Sciatic nerve (tissue), 2 donors: ENCODE measurements around the gene AP3M1. TPM values are rescaled to one million over a fixed set of nuclear protein-coding genes. Genes with fewer than 3 reads are reported as not detected.

Experiments used
- ATAC-seq: fragments of 200-7000 bp; cut with Tn5 transposase; one replicate; pipeline ENCODE4 v1.9.1; 2020; ENCODE audit warnings: mild to moderate bottlenecking, moderate library complexity
- DNase-seq: peaks from one replicate; pipeline ENCODE4 v3.0.0-alpha.2; 2020; ENCODE audit warnings: low spot score
- intact Hi-C: fragments of 100-400 bp; cut with DNase I; formaldehyde crosslinking; loops from one replicate; pipeline ENCODE4 v1.14.2; 2022
- total RNA-seq: library from RNA; stranded (reverse); fragmentation: NEBNext Ultra II Directional; extraction: Animal tissue kit (Norgen Biotek cat#: 25700); gene quantifications from one replicate; pipeline ENCODE4 v1.2.1, GENCODE V29; 2021
- donor health status: DM: no; HTN: no; CAD: no.
- donor health status: DM: no; HTN: no; CAD: no.

AP3M1 gene
- total RNA-seq, 1 donor from 2014 or later: 27.2 TPM

DNA sequence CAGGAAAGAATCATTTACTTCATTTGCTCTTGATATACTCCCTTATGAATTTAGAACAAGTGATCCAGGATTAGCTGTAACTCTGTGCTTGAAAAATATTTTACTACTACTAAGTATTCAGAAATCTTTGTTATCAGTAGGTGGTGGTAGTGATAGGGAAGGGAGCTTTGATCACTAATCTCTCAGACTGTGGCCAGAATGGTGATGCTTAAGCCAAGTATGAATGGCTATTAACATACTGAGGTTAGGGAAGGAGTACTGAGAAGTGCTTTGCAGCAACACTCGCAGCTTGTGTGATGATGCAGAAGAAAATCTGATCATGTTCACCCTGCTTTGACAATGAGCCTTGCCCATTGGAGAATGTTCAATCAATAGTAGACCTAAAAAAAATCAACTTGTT is 29.3 kb downstream of the AP3M1 start:
- DNase-seq (no peak), ATAC-seq (peak; percentile 14)
- intact Hi-C loops: no loop called here

DNA sequence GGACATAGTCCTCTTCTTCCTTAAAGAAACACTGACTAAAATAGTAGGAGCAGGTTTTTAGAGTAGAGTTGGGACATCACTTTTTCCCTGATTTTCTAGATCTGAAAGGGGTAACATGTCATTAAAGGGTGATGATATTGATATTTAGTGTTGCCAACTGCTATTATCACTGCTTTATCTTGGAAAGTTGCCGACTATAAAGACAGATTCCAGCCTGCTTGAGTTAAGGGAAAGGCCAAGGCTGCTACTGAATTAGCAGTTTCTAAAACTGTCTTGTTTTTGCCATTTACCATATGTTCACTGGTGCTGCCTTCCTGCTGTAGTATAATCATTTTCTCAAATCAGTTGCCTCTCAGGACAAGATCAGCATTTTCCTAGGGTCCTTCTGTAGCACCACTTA is 29.7 kb downstream of the AP3M1 start:
- DNase-seq: no peak
- peak; percentile 22 for ATAC-seq
- intact Hi-C loops: no loop called here

DNA sequence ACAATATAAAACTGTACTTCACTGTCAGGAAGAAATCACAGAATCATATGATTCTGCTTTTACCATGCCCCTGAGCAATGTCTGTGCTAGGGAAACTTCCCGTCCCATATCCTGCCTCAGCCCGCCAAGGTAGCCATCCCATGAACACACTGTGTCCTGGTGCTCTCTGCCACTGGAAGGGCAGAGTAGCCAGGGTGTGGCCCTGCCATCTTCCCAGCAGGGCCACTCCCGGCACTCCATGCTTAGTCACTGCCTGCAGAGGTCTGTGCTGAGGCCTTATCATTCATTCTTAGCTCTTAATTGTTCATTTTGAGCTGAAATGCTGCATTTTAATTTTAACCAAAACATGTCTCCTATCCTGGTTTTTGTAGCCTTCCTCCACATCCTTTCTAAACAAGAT is 31.8 kb downstream of the AP3M1 start:
- DNase-seq: no peak
- peak; percentile 21 for ATAC-seq
- intact Hi-C loops: no loop called here

DNA sequence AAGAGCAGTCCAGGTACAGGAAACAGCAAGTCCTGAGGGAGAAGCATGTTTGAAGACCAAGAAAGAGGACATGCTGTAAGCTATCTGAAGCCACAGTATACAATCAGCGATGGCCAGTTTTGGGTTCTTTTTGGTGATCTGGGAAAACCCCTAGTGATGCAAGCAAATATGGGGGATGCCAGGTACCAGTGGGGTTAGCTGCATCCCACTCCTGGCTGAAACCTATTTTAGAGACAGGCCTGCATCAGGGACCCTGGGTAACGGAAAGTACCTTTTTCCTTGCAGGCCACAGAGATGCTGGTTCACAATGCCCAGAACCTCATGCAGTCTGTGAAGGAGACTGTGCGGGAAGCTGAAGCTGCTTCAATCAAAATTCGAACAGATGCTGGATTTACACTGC is 32.9 kb downstream of the AP3M1 start:
- intact Hi-C loops: no loop called here
- no peak for ATAC-seq
- DNase-seq: no peak

DNA sequence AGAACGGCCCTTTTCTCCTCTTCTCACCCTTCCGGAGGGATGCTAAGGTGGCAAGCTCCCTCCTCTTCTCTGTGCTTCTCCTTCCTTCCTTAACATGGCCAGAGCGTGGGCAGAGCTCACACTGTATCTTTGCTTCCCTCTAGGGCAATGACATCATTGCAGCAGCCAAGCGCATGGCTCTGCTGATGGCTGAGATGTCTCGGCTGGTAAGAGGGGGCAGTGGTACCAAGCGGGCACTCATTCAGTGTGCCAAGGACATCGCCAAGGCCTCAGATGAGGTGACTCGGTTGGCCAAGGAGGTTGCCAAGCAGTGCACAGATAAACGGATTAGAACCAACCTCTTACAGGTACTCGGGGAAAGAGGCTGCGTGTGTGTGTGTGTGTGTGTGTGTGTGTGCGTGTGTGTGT is 36.6 kb downstream of the AP3M1 start:
- ATAC-seq: peak; percentile 60
- intact Hi-C loops: no loop called here
- no peak for DNase-seq

DNA sequence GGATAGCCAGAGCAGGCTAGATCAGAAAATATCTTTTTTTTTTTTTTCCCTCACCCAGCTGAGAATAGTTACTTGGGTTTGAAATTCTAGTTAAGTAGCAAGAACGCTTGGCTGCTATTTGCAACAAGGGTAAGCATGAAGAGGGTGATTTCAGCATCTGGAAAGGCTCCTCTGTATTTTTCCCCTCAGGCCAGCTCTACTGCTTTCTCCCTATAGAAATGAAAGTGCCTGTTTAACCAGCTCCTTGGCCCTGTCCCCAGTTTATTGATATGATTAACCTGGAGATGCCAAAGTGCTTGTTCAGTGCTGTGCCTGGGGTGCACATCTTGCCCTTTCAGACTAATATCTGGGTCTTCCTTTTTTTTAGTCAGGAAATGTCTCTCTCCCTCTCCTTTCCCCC is 37.1 kb downstream of the AP3M1 start:
- no peak for DNase-seq

DNA sequence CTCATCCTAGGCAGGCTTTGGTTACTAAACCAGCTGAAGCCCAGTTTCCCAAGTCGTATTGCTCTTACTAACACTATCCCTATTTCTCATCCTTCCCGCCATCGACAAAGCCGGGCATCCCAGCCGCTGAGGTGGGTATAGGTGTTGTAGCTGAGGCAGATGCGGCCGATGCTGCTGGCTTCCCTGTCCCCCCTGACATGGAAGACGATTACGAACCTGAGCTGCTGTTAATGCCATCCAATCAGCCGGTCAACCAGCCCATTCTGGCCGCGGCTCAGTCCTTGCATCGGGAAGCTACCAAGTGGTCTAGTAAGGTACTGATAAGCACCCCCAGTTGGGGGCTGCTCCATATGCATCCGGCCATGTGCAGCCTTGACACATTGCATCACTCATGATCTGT is 38.8 kb downstream of the AP3M1 start:
- intact Hi-C loops: no loop called here
- no peak for DNase-seq
- no peak for ATAC-seq

More for the DNA sequence above, 37.1 kb downstream of the AP3M1 start:
- ATAC-seq: peak; percentile 26
- intact Hi-C loops: no loop called here

DNA sequence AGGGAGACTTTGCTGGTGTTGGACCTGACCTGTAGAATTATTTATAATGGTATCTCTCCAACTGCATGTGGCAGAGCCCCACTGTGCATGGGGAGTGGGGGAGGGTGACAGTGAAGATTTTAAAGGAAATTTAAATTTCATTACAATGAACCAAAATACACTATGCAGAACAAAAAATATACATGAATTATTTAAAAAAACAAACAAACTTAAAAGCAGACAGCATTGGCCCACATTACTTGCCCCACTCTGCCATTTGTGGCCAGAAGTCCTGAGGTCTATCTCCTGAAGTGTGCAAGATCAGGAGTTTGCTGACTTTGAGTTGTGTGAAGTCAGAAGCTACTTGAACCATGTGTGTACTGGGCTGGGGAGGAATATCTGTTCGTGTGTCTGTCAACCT is 40.5 kb downstream of the AP3M1 start:
- ATAC-seq (no peak), DNase-seq (no peak)
- intact Hi-C loops: no loop called here

DNA sequence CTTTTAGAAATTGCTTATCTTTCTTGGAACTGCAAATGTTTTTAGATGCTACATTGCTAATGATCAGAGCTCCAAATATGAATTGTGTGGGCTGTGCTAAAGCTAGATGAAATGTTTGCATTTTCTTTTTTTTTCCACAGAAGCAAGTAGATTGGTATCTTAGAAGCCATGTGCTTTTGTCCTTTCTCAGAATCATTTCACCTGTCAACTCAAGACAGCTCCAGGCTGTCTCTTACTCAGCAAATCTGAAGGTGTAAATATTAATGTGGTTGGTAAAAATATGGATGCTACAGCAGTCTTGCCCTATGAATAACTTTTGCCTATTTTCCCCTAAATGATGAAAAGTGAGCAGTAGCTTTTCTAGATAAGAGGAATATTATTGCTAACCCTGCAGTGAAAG is 41.2 kb downstream of the AP3M1 start:
- intact Hi-C loops: no loop called here
- ATAC-seq: no peak
- no peak for DNase-seq

DNA sequence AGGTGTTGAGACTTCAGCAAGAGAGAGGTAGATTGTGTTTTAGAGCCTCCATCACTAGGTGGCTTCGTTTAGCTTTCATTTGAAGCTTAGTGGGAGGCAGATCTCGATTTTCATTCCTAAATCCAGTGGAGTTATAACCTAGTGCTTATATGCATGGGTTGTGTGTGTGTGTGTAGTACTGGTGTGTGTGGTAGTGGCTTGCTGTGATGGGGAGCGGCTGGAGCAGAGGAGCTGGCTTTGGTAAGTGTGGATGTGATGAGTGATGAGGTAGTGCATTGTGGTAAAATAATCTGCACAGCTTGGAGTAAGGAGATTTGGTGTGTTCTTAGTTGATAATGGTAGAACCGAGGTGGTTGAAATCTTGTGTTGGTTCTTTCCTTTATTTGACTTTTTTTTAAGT is 43.2 kb downstream of the AP3M1 start:
- intact Hi-C loops: no loop called here
- no peak for DNase-seq
- ATAC-seq: no peak

DNA sequence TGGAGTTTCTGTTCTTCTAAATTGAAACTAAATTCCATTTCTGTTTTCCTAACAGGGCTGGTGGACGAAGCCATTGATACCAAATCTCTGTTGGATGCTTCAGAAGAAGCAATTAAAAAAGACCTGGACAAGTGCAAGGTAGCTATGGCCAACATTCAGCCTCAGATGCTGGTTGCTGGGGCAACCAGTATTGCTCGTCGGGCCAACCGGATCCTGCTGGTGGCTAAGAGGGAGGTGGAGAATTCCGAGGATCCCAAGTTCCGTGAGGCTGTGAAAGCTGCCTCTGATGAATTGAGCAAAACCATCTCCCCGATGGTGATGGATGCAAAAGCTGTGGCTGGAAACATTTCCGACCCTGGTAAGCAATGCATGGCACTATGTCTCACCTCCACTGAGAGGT is 45.6 kb downstream of the AP3M1 start:
- intact Hi-C loops: no loop called here
- DNase-seq (no peak), ATAC-seq (no peak)

DNA sequence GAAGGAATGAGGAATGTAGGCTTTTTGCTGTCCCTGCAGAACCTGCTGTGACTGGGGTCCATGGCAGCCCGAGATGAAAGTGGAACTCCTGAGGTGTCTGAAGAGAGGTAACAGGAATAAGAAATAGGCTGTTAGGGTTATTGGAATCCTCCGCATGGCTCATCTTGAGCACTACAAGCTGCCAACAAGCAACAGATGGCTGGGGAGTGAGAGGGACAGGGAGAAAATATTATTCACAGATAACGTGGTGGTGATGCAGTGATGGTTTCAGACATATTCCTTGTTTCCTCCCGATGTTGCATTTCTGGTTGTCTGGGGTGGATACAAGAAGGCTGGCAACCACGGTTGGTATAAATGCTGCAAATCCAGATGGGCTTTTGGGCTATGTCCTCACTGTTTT is 46.1 kb downstream of the AP3M1 start:
- DNase-seq (no peak), ATAC-seq (no peak)
- intact Hi-C loops: no loop called here

DNA sequence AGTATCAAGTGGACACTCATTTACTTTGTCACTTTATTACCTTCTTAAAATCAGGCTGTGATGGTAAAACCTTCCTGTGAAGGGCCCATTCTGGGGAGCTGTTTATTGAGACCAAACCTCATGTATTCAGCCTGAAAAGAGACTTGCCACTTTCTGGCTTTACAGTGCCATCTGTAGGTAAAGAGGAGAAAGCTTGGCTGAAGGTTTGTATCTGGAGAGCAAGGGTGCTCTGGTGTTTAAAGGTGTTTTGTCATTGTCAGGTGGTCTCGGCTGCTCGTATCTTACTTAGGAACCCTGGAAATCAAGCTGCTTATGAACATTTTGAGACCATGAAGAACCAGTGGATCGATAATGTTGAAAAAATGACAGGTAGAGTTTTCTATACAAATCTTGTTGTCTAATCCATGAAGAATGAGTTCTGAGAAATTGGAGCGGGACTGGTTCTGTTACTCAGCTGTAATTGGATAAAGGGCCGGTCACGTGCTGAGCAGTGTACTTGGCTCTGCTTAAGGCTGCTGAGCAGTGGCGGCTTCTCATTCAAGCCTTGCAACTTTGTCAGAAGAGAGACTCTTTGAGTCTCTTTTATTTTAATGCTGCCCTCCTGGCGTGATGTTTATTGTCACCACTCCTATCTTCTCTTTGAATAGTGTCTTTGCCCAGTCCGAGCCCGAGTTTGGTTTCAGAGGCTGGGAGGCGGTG is 46.9 kb downstream of the AP3M1 start:
- DNase-seq: no peak
- intact Hi-C loops: no loop called here
- ATAC-seq: no peak

DNA sequence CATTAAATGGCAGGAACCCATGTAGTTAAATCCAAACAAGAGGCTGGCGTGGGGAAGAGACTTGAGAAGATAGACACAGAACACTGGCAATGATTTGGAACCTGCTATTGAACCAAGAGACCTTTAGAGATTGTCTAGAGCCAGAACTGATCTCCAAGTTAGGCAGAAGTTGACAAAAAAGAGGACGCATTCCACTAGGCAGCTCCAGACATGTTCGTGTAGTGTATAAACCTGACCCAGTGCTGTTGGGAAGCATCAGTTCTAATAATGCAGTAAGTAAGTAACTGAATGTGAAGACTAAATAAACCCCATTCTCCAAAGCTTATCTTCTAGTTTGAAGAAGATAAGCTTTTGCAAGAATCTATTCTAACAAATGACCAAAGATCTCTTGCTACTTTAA is 50.8 kb downstream of the AP3M1 start:
- intact Hi-C loops: no loop called here
- DNase-seq (no peak), ATAC-seq (no peak)

DNA sequence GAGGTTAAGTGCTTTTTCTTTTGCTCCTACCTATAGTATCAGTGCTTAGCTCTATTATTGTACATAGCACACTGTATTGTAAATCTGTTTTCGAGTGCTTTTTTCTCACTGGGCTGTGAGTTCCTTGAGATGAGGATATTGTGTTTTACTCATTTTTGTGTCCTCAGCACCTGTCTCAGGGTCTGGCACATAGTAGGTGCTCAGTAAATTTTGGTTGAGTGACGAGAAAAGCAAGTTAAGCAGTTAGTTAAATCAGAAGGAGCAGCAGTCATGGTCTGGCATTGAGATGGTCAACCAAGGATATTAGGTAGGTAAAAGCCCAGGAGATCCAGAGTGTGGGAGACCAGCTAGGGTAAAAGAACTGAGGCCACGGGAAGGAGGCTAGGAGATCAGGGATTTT is 51.2 kb downstream of the AP3M1 start:
- intact Hi-C loops: no loop called here
- no peak for DNase-seq
- no peak for ATAC-seq

DNA sequence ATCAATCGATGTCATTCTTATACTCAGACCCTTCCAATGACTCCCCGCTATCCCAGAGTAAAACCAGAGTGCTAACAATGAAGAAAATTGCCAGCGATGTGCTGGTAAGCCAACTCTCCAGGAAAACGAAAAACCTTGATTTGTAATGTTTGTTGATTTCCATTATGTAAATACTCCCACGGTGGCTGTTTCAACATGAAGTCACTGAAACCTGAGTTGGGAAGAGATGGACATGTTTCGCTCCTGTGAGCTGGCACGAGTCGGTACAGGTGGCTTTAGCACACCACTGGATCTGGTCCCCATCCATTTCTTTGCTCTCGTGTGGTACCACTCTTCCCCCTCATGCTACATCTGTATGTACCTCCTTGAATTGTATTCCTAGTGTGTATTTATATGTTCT is 52.9 kb downstream of the AP3M1 start:
- ATAC-seq: no peak
- DNase-seq: no peak
- intact Hi-C loops: no loop called here

DNA sequence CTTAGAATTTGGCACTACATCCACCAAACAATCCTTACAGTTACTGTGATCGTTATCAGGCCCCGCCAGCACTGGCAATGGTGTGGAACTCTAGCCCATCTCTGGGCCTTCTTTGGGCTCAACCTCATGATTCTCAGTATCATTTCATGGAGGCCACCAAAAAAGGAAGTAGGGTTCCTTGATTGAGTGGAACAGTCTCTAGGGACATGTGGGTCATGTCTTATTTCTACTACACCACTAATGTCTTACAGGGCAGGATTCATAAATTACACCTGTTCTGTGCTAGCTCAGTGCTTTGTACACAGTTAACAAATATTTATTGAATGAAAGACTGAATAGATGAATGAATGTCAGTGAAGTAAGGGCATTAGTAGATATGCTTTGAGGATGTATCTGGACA is 53.9 kb downstream of the AP3M1 start:
- intact Hi-C loops: no loop called here
- ATAC-seq (no peak), DNase-seq (no peak)

DNA sequence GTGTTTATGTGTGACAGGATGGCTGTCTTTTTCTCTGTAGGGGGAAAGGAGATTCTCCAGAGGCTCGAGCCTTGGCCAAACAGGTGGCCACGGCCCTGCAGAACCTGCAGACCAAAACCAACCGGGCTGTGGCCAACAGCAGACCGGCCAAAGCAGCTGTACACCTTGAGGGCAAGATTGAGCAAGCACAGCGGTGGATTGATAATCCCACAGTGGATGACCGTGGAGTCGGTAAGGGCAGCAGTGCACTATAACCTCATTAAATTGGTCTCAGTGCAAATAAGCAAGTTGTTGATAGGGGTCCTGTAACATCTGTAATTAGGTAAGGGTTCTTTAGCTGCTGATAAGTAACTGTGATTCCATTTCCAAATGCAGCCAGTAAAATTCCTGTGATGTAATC is 56.4 kb downstream of the AP3M1 start:
- DNase-seq (no peak), ATAC-seq (no peak)
- intact Hi-C loops: no loop called here

DNA sequence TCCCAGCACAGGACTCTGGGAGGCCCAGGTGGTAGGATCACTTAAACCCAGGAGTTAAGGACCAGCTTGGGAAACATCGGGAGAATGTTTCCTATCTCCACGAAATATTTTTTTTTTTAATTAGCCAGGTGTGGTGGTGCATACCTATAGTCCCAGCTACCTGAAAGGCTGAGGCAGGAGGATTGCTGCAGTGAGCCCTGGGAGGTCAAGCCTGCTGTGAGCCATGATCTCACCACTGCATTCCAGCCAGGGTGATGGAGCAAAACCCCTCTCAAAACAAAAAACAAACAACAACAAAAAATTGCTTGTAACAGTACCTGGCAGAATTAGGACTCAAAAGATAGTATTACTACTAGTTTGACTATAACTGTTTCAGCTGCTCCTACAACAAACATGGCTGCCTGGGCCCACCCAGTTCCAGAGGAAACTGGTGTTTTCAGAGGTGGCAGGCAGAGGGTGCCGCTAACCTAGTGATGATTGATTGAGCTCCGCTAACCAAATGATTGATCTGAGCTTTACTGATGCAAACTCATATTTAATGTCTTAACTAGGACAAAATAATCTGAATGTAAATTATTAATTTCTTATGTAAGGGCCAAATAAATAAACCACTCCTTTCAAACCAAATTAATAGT is 57.0 kb downstream of the AP3M1 start:
- DNase-seq: no peak
- intact Hi-C loops: no loop called here

DNA sequence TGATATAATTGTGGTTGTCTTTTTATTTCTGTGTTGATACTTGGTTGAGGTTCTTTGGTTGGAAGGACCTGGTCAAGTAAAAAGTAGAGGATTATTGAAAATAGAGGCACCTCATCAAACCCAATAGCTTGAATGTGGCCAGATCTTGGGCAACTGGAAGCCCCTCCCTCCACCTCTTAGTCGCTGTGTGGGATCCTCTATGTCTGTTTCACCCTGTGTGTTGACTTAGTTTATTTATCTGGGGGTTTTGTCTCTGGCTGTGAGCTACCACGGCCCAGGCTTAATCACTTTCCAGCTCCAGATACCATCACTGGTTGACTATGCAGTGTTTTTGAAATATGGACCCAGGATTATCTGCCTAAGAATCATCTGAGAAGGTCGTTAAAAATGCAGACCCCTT is 58.3 kb downstream of the AP3M1 start:
- intact Hi-C loops: no loop called here
- ATAC-seq: no peak
- no peak for DNase-seq

More for the DNA sequence above, 57.0 kb downstream of the AP3M1 start:
- ATAC-seq: no peak

DNA sequence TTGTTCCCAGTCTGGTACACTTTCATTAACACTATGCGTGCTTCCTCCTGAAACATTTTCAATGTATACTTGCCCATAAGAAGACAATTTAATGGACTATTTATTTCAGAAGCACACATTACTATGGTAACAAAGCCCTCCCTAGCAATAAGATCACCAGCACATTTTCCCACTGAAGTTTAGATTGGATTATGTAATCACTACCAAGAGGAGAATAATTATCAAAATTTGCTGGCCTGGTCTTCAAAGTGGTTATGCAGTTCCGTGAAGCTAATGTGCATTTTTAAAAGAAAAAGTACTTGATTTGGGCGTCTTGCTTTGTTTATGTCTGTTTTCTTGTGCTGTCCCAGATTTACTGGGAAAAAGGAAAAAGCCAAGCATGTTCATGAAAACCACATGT is 61.9 kb downstream of the AP3M1 start:
- intact Hi-C loops: no loop called here
- DNase-seq: no peak

More for the DNA sequence above, 61.9 kb downstream of the AP3M1 start:
- ATAC-seq: no peak
